ENCODE results near the gene SIVA1. TPM values are rescaled to one million over a fixed set of nuclear protein-coding genes. Genes with fewer than 3 reads are reported as not detected.

Gene SIVA1
- total RNA-seq, 1 donor from 2014 or later = 90.1 TPM

- Mint-ChIP-seq H3K27ac (no peak overlapping the region), H3K9me3 (no peaks in the 10 kb centered on the region), H3K36me3 (peaks cover 6% of the 10 kb centered on the region), H3K4me1 (ENCODE audit: unreplicated experiment) (peaks cover 6% of the 10 kb centered on the region), H3K27me3 (no peaks in the 10 kb centered on the region), H3K4me3 (no peak overlapping the region)
- TF ChIP-seq CTCF (conservative IDR thresholded peaks at IDR 0.05) = no peak
- DNase-seq (ENCODE audit: extremely low spot score, unreplicated experiment) = no peak
Observed at GRCh38 chr14:104775073-104775489, 22.1 kb downstream of the SIVA1 start.

DNA sequence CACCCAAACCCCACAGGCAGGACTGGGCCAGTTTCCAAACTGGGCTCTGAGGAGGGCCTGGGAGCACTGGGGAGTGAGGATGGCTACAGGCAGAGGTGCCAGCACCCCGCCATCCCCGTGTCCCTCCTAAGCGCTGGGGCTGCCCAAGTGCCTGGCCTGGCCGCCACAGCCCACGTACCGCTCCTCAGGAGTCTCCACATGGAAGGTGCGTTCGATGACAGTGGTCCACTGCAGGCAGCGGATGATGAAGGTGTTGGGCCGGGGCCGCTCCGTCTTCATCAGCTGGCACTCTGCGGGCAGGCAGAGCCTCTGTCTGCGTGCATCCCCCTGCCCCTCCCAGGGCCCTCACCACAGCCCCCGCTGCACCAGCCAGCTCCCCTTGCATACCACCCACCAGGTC is 23.5 kb downstream of the SIVA1 start:
- no peak for TF ChIP-seq CTCF (conservative IDR thresholded peaks at IDR 0.05)
- Mint-ChIP-seq H3K4me3 (no peak overlapping the region), H3K9me3 (no peaks in the 10 kb centered on the region), H3K36me3 (no peaks in the 10 kb centered on the region), H3K4me1 (ENCODE audit: unreplicated experiment) (no peaks in the 10 kb centered on the region), H3K27ac (no peak overlapping the region), H3K27me3 (no peaks in the 10 kb centered on the region)
- DNase-seq (ENCODE audit: extremely low spot score, unreplicated experiment) = no peak

DNA sequence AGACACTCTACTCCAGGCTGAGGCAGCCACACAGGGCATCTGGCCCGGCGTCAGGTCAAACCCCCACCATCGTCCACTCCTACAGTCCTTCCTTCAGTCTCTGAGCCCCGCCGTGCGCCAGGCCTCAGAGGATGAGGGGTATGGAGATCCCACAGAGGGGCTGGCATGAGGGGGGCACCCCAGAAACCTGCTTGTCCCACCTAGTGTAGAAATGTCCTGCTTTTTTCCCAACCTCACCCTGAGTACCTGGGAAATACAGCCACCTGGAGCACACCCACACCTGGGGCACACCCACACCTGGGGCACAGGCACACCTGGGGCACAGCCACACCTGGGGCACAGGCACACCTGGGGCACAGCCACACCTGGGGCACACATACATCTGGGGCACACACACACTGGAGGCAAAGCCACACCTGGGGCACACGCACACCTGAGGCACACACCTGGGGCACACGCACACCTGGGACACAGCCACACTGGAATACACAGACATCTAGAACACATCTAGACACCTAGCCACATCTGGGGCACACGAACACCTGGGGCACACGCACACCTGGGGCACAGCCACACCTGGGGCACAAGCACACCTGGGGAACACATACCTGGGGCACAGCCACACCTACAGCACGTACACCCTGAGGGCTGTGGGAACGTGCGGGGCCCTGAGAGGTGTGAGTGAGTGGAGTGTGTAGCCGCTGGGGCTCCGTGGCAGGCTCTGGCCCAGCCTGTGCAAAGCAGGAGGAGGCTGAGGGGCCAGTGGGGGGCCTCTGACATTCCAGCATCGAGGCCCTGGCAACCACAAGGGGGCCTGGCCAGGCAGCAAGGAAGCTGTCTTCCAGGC is 24.2 kb downstream of the SIVA1 start:
- H3K4me1 Mint-ChIP-seq (ENCODE audit: unreplicated experiment) = no peaks in the 10 kb centered on the region
- peak; percentile 52 for TF ChIP-seq CTCF (conservative IDR thresholded peaks at IDR 0.05)
- no peaks in the 10 kb centered on the region for H3K27me3 Mint-ChIP-seq
- H3K27ac Mint-ChIP-seq = no peak overlapping the region
- H3K36me3 Mint-ChIP-seq = no peaks in the 10 kb centered on the region
- H3K4me3 Mint-ChIP-seq = no peak overlapping the region
- DNase-seq (ENCODE audit: extremely low spot score, unreplicated experiment) = no peak
- no peaks in the 10 kb centered on the region for H3K9me3 Mint-ChIP-seq

- no peak for TF ChIP-seq CTCF (conservative IDR thresholded peaks at IDR 0.05)
- no peak for DNase-seq (ENCODE audit: extremely low spot score, unreplicated experiment)
- Mint-ChIP-seq H3K4me3 (no peak overlapping the region), H3K27me3 (no peaks in the 10 kb centered on the region), H3K4me1 (ENCODE audit: unreplicated experiment) (no peaks in the 10 kb centered on the region), H3K36me3 (no peaks in the 10 kb centered on the region), H3K9me3 (no peaks in the 10 kb centered on the region), H3K27ac (no peak overlapping the region)
Observed at GRCh38 chr14:104777808-104778249, 24.9 kb downstream of the SIVA1 start.

DNA sequence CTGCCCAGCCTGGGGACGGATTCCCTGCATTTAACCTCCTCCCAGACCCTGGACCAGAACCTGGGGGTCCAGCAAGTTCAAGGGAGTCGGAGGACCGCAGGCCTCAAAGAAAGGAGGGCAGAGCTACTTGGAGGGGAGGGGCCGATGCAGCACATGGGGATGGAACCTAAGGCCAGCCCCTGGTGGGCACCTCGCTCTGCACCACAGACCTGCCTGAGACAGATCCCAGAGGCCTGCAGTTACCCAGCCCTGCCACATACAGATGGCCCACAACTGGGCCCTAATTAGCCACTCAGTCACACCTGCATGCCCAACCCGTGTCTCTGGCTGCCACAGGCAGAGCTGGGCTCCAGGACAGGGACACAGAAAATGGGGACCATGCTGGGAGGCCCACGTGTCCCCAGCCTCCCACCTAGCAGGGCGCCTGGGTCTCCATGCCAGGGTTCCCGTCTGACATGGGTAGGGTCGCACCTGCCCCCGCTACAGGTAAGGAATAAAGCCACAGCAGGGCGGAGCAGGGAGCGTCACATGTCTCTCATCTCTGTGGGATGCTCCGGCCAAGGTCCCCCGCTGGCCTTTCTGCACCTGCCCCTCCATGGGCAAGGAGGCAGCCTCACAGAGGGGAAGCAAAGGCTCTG is 25.9 kb downstream of the SIVA1 start:
- H3K36me3 Mint-ChIP-seq = no peaks in the 10 kb centered on the region
- H3K27me3 Mint-ChIP-seq = no peaks in the 10 kb centered on the region
- H3K4me3 Mint-ChIP-seq = no peak overlapping the region
- no peak for DNase-seq (ENCODE audit: extremely low spot score, unreplicated experiment)
- no peaks in the 10 kb centered on the region for H3K4me1 Mint-ChIP-seq (ENCODE audit: unreplicated experiment)
- H3K27ac Mint-ChIP-seq = no peak overlapping the region
- no peaks in the 10 kb centered on the region for H3K9me3 Mint-ChIP-seq
- TF ChIP-seq CTCF (conservative IDR thresholded peaks at IDR 0.05) = no peak
